HEK293T (cell line): ENCODE measurements around the gene PRR33.

Source experiments
- CTCF ChIA-PET: fragments of 350-600 bp; formaldehyde crosslinking; extraction: SDS; loops from one replicate; lab custom pipeline; 2021; ENCODE audit warnings: antibody characterized with exemption, inconsistent platforms; lab: Yijun Ruan, JAX
- POLR2A ChIA-PET: fragments of 350-600 bp; formaldehyde crosslinking; extraction: SDS; loops from one replicate; lab custom pipeline; 2020; ENCODE audit warnings: antibody characterized with exemption, inconsistent platforms; lab: Yijun Ruan, JAX
- DNase-seq: peaks from one replicate; pipeline ENCODE4 v3.0.0; 2012; ENCODE audit warnings: mixed read lengths; ENCODE audit errors: extremely low spot score
- ARNT ChIP-seq: fragments of 450-650 bp; IDR thresholded peaks from 2 replicates; pipeline ENCODE4 v1.6.1; 2017; ENCODE audit warnings: mild to moderate bottlenecking
- BHLHE40 ChIP-seq: fragments of 450-650 bp; IDR thresholded peaks from 2 replicates; pipeline ENCODE4 v1.6.1; 2016; ENCODE audit warnings: mild to moderate bottlenecking, moderate library complexity, borderline replicate concordance
- CTBP1 ChIP-seq: fragments of 450-650 bp; IDR thresholded peaks from 2 replicates; pipeline ENCODE4 v1.6.1; 2016; ENCODE audit warnings: borderline replicate concordance
- ELF4 ChIP-seq: fragments of 450-650 bp; IDR thresholded peaks from 2 replicates; pipeline ENCODE4 v1.6.1; 2017; ENCODE audit warnings: antibody characterized with exemption
- FOXA1 ChIP-seq: fragments of 450-650 bp; IDR thresholded peaks from 2 replicates; pipeline ENCODE4 v1.6.1; 2016; ENCODE audit warnings: mild to moderate bottlenecking
- FOXK2 ChIP-seq: fragments of 450-650 bp; IDR thresholded peaks from 2 replicates; pipeline ENCODE4 v1.6.1; 2016; ENCODE audit warnings: mild to moderate bottlenecking
- FOXM1 ChIP-seq: fragments of 450-650 bp; IDR thresholded peaks from 2 replicates; pipeline ENCODE4 v1.6.1; 2017; ENCODE audit warnings: mild to moderate bottlenecking, borderline replicate concordance
- HDGF ChIP-seq: fragments of 450-650 bp; IDR thresholded peaks from 2 replicates; pipeline ENCODE4 v1.6.1; 2017; ENCODE audit warnings: antibody characterized with exemption, borderline replicate concordance
- L3MBTL2 ChIP-seq: fragments of 450-650 bp; conservative IDR thresholded peaks from 2 replicates; pipeline ENCODE4 v1.6.1; 2016; ENCODE audit warnings: mild to moderate bottlenecking
- LEF1 ChIP-seq: fragments of 450-650 bp; IDR thresholded peaks from 2 replicates; pipeline ENCODE4 v1.6.1; 2017; ENCODE audit warnings: mild to moderate bottlenecking, borderline replicate concordance
- NFRKB ChIP-seq: fragments of 450-650 bp; IDR thresholded peaks from 2 replicates; pipeline ENCODE4 v1.6.1; 2016; ENCODE audit warnings: mild to moderate bottlenecking, moderate library complexity
- SP1 ChIP-seq: fragments of 450-650 bp; IDR thresholded peaks from 2 replicates; pipeline ENCODE4 v1.6.1; 2017
- SUZ12 ChIP-seq: fragments of 450-650 bp; IDR thresholded peaks from 2 replicates; pipeline ENCODE4 v1.6.1; 2016; ENCODE audit warnings: mild to moderate bottlenecking
- TARDBP ChIP-seq: fragments of 450-650 bp; IDR thresholded peaks from 2 replicates; pipeline ENCODE4 v1.6.1; 2016
- ZNF384 ChIP-seq: fragments of 450-650 bp; IDR thresholded peaks from 2 replicates; pipeline ENCODE4 v1.6.1; 2016
- TF ChIP-seq, protein P1 (sequence below): fragments of 450-650 bp; IDR thresholded peaks from 2 replicates; pipeline ENCODE4 v1.6.1; 2016

Gene PRR33

DNA sequence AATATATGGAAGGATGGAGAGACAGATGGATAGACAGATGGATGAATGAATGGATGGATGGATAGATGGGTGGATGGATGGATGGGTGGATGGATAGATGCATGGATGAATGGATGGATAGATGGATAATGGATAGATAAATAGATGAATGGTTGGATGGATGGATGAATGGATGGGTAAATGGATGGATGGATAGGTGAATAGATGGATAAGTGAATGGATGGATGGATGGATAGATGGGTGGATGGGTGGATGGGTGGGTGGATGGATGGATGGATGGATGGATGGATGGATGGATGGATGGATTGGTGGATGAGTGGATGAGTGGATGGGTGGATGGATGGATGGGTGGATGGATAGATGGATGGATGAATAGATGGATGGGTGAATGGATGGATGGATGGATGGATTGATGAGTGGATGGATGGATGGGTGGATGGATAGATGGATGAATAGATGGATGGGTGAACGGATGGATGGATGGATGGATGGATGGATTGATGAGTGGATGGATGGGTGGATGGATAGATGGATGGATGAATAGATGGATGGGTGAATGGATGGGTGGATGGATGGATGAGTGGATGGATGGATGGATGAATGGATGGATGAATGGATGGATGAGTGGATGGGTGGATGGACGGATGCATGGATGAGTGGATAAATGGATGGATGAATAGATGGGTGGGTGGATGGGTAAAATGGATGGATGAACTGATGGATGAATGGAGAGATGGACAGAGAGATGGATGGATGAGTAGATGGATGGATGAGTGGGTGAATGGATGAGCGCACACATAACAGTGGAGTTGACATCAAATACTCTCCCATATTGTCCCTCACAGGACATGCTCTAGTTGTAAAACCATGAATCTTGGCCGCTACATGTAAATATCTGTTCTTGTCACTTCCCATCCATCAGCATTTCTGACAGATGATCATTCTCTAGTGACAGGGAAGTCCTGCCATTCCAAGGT, 30.0 kb downstream of the PRR33 start:
- DNase-seq: no peak
- TF ChIP-seq FOXA1 (no peak), LEF1 (no peak), FOXK2 (no peak), TARDBP (no peak), L3MBTL2 (no peak), SUZ12 (no peak), ELF4 (no peak), BHLHE40 (no peak)
- TF ChIP-seq, protein P1, sequence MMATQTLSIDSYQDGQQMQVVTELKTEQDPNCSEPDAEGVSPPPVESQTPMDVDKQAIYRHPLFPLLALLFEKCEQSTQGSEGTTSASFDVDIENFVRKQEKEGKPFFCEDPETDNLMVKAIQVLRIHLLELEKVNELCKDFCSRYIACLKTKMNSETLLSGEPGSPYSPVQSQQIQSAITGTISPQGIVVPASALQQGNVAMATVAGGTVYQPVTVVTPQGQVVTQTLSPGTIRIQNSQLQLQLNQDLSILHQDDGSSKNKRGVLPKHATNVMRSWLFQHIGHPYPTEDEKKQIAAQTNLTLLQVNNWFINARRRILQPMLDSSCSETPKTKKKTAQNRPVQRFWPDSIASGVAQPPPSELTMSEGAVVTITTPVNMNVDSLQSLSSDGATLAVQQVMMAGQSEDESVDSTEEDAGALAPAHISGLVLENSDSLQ: no peak
- POLR2A ChIA-PET: no interaction called here
- CTCF ChIA-PET: no interaction called here

DNA sequence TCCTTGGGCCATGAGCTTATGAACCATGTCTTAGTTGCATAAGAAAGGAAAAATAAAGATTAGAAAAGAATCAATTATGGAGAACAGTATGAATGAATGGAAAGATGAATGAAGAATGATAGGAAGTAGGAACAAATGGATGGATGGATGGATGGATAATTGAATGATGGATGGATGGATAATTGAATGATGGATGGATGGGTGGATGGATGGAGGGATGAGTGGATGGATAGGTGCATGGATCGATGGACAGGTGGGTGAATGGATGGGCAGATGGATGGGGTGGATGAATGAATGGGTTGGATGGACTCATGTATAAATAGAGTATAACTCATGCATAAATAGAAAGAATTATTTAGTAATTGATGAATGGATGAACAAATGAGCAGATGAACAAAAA, 31.6 kb downstream of the PRR33 start:
- TF ChIP-seq HDGF (no peak), SUZ12 (no peak), TARDBP (no peak), CTBP1 (no peak), L3MBTL2 (no peak)
- CTCF ChIA-PET: no interaction called here
- POLR2A ChIA-PET: no interaction called here
- DNase-seq: no peak

DNA sequence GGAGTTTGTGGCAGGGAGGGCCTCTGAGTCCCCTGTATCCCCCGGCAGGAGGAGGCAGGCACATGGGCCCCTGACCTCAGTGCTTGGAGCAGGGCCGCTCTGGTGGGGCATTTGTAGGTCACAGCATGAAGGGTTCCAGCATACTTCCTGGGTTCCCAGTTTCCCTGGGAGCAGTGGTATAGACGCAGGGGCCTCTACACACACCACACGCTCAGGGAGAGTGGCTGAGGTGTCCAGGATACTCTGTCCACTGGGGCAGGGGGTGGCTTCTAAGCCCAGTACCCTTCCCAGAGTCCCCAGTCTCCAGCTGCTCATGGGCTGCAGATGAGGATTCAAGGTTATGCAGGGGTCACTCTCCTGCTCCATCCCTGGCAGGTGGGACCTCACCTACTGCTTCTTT, 32.7 kb downstream of the PRR33 start:
- DNase-seq: no peak
- no peak for TF ChIP-seq SP1
- no peak for TF ChIP-seq L3MBTL2
- TF ChIP-seq CTBP1: no peak
- TF ChIP-seq ARNT: no peak
- no peak for TF ChIP-seq FOXM1
- TF ChIP-seq NFRKB: no peak
- ChIA-PET CTCF (no interaction called here), POLR2A (no interaction called here)

DNA sequence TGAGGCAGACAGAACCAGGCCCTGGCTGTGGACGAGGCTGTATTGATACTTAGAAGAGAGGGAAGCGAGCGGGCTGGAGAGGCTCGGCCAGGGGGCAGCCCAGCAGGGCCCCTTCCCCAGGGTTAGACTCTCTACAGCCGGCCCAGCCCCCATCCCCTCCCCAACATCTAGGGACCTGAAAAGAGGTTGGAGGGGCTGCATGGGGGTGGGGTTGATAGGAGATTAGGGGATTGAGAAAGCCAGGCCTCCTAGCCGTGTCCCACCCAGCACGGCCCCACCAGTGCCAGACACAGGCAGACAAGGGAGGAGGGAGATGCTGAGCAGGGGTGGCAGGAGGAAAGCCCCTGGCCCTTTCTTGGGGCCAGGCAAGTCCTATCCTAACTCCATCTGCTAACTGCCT, 33.1 kb downstream of the PRR33 start:
- no peak for DNase-seq
- ChIA-PET CTCF (interaction anchor here (0.6 kb wide), 1 partner anchor 163 kb away, joined by 3 read pairs; no protein-coding TSS in a partner anchor), POLR2A (no interaction called here)
- TF ChIP-seq FOXA1 (no peak), ELF4 (no peak), FOXK2 (no peak), ARNT (no peak), SUZ12 (no peak), CTBP1 (no peak), SP1 (no peak), TARDBP (no peak), FOXM1 (no peak), HDGF (no peak), ZNF384 (no peak), NFRKB (no peak)
- TF ChIP-seq, protein P1: no peak

DNA sequence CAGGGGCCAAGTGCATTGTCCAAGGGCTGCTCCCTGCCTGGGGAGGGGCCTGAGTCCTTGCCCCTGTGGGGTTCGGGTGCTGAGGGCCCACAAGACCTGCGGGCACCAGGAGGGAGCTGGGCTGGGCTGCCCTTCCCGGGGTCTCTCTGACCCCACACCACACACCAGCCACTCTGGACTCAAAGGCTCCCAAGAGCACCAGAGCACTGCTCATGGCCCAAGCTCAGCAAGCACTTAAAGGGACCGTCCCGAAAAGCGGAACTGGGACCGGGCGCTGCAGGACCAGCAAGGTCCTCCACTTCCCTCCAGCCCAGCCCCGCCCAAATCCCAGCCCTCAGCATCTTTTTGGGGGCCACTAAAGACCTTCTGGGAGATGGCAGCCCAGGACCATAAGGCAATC, 33.5 kb downstream of the PRR33 start:
- no peak for TF ChIP-seq ARNT
- no peak for TF ChIP-seq TARDBP
- TF ChIP-seq HDGF: no peak
- no peak for TF ChIP-seq ELF4
- TF ChIP-seq FOXK2: no peak
- TF ChIP-seq NFRKB: no peak
- TF ChIP-seq, protein P1: no peak
- TF ChIP-seq ZNF384: no peak
- TF ChIP-seq LEF1: no peak
- no peak for TF ChIP-seq L3MBTL2
- no peak for TF ChIP-seq SUZ12
- TF ChIP-seq BHLHE40: no peak
- TF ChIP-seq CTBP1: no peak
- TF ChIP-seq SP1: no peak
- no peak for TF ChIP-seq FOXA1
- TF ChIP-seq FOXM1: no peak
- no peak for DNase-seq
- POLR2A ChIA-PET: no interaction called here
- CTCF ChIA-PET: interaction anchor here (0.6 to 1.0 kb wide), 2 partner anchors 69 to 164 kb away, joined by 3 read pairs; no protein-coding TSS in a partner anchor

DNA sequence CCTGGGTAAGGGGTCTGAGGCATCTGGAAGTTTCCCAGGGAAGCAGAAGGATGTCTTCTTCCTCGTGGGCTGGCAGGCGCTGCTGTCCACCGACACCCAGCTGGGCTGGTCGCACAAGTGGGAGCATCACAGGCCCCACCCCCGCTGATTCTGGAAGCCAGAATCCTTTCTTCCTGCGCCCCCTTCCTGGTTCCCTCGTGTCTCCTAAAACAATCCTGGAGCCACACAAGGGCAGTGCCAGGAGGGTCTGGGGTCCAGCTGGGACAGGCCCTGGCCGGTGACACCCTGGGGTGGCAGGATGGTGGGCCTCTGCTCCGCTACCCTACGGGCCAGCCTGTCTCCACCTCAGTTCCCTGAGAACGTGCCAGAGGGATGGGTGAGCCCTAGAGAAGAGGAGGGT, 34.6 kb downstream of the PRR33 start:
- no peak for DNase-seq
- no peak for TF ChIP-seq SP1
- TF ChIP-seq SUZ12: no peak
- TF ChIP-seq FOXA1: no peak
- no peak for TF ChIP-seq L3MBTL2
- no peak for TF ChIP-seq ARNT
- TF ChIP-seq TARDBP: no peak
- no peak for TF ChIP-seq ELF4
- TF ChIP-seq FOXK2: no peak
- TF ChIP-seq ZNF384: no peak
- TF ChIP-seq CTBP1: no peak
- no peak for TF ChIP-seq LEF1
- no peak for TF ChIP-seq HDGF
- no peak for TF ChIP-seq FOXM1
- TF ChIP-seq, protein P1: no peak
- TF ChIP-seq NFRKB: no peak
- TF ChIP-seq BHLHE40: no peak
- ChIA-PET CTCF (interaction anchor here (0.6 to 1.0 kb wide), 3 partner anchors 70 to 294 kb away, joined by 3 read pairs; no protein-coding TSS in a partner anchor), POLR2A (no interaction called here)
